ENCODE results near the gene ATP4B. TPM values are rescaled to one million over a fixed set of nuclear protein-coding genes. Genes with fewer than 3 reads are reported as not detected.

The ATP4B gene
- total RNA-seq, 1 experiment from 2014 or later: not detected

- no peak overlapping the region for H2BK5ac ChIP-seq (ENCODE audit: insufficient read length, low read length)
- no peak overlapping the region for H3K27ac ChIP-seq (ENCODE audit: insufficient read length, low read depth, low read length)
- TF ChIP-seq CTCF (conservative IDR thresholded peaks at IDR 0.05): no peak
- no peak overlapping the region for H3K9ac ChIP-seq (ENCODE audit: extremely low read depth, insufficient read length, low read length)
- peaks cover 0 to 65% of the 10 kb centered on the region in 2 experiments; a peak in 3 of 5 replicates for H3K9me3 Mint-ChIP-seq
- no peak overlapping the region for H3K18ac ChIP-seq (ENCODE audit: insufficient read length, low read depth, low read length)
- no peak overlapping the region for H4K91ac ChIP-seq (ENCODE audit: insufficient read length, low read depth, low read length)
- no peaks in the 10 kb centered on the region for H4K20me1 ChIP-seq (ENCODE audit: control insufficient read depth, insufficient read depth, insufficient read length)
- H2BK12ac ChIP-seq (ENCODE audit: insufficient read length, low read depth, low read length): no peak overlapping the region
- H2AK5ac ChIP-seq (ENCODE audit: insufficient read length, low read length): no peak overlapping the region
- peaks cover 10% of the 10 kb centered on the region for H3K9me3 ChIP-seq (ENCODE audit: control insufficient read depth, low read depth, low read length)
- H2BK15ac ChIP-seq (ENCODE audit: low read depth, low read length): no peak overlapping the region
- H3K27me3 ChIP-seq (ENCODE audit: insufficient read depth, low read length): no peaks in the 10 kb centered on the region
- no peak for DNase-seq
- H3K4me3 Mint-ChIP-seq: no peak overlapping the region
- H3K4me1 ChIP-seq (ENCODE audit: insufficient read depth, low read length): no peaks in the 10 kb centered on the region
- no peak overlapping the region for H4K8ac ChIP-seq (replicated peaks; ENCODE audit: insufficient read length, low read depth, low read length)
- H3K56ac ChIP-seq (ENCODE audit: insufficient read length, low read depth, low read length): no peak overlapping the region
- no peak overlapping the region for H2AFZ ChIP-seq (ENCODE audit: low read length)
- peaks cover 10% of the 10 kb centered on the region for H3K27me3 Mint-ChIP-seq (ENCODE audit: low read depth)
- no peak overlapping the region for H2BK20ac ChIP-seq (ENCODE audit: low read depth, low read length, poor library complexity, severe bottlenecking)
- H3K79me1 ChIP-seq (ENCODE audit: insufficient read depth, low read depth, low read length, poor library complexity, severe bottlenecking): no peaks in the 10 kb centered on the region
- no peak overlapping the region for H4K5ac ChIP-seq (ENCODE audit: insufficient read length, low read depth, low read length)
- peaks cover 22 to 77% (median 67%) of the 10 kb centered on the region in 3 experiments; a peak in 6 of 7 replicates for H3K36me3 Mint-ChIP-seq (ENCODE audit: insufficient read depth in 1 of 3, low read depth in 3 of 3)
- no peak overlapping the region; a peak in 1 of 7 replicates for H3K27ac Mint-ChIP-seq
- peaks cover 4% of the 10 kb centered on the region in 2 experiments for H3K4me1 Mint-ChIP-seq
- H2BK120ac ChIP-seq (ENCODE audit: low read depth, low read length, poor library complexity, severe bottlenecking): no peak overlapping the region
- no peak overlapping the region for H3K14ac ChIP-seq (ENCODE audit: insufficient read depth, low read length)
- no peak overlapping the region for H3K4me2 ChIP-seq (ENCODE audit: insufficient read depth, insufficient read length, low read length)
- no peak overlapping the region for H3K23ac ChIP-seq (ENCODE audit: insufficient read length, low read depth, low read length)
- WGBS (ENCODE audit: extremely low coverage, insufficient read length, low lambda C conversion rate): no CpG with 5 or more reads among the region's 9 CpGs
- H3K23me2 ChIP-seq (ENCODE audit: insufficient read length, low read depth, low read length, poor library complexity, severe bottlenecking): no peaks in the 10 kb centered on the region
- no peak overlapping the region for H3T11ph ChIP-seq (ENCODE audit: low read length)
- H3K4ac ChIP-seq (ENCODE audit: low read depth, low read length): no peak overlapping the region
- H3K79me2 ChIP-seq (ENCODE audit: insufficient read depth, low read length): no peaks in the 10 kb centered on the region
Measured at GRCh38 chr13:113645329-113645728, 12.7 kb downstream of the ATP4B start.

Measured in H9 (cell line).